AG09309 (cell line): ENCODE results near the gene USP4.

Experiments used
- DNase-seq: peaks from one replicate; pipeline ENCODE4 v3.0.0-alpha.2; 2010; ENCODE audit warnings: low read depth
- H3K4me3 ChIP-seq: 2 replicates; pipeline ENCODE4 v1.5.1; 2011; ENCODE audit warnings: mild to moderate bottlenecking, low read depth, low read length, moderate library complexity; ENCODE audit not compliant: control insufficient read depth
- CTCF ChIP-seq: IDR thresholded peaks from 2 replicates; pipeline ENCODE4 v1.5.1; 2011; ENCODE audit warnings: mild to moderate bottlenecking, low read depth, low read length, inconsistent platforms; ENCODE audit not compliant: insufficient read depth, control insufficient read depth; ENCODE audit errors: missing control alignments

Gene USP4

DNA sequence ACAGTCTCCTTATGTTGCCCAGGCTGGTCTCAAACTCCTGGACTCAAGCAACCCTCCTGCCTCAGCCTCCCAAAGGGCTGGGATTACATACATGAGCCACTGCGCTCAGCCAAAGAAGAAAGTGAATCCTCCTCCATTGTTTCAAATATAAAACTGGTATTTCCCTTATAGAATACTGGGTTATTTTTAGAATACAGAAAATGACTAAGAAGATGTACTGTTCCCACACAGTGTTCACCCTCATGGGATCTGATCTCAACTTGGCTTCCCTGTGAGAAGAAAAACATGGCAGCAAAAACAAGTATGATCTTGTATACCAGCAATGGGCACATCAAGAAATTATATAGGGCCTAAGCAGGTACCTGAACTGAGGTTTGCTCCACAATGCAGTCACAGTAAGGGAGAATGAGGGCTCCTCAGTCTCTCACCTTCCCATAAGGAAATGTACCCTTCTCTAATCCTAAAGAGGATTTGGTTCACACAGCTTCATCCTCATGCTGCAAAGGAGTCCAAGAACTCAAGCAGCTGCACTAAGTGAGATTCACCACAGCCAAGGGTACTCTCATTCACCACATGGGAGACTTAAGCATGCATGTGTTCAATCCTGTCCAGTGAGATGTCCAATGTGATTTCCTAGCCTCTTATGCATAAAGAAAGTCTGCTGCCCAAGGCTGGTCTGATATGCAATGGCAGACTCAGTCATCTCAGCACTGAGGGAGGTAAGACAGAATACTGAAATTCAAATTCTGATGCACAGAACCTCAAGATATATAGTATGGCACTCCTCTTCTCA lies 25.8 kb downstream of the USP4 start:
- no peak for TF ChIP-seq CTCF
- H3K4me3 ChIP-seq, result no peak overlapping the region
- no peak for DNase-seq

DNA sequence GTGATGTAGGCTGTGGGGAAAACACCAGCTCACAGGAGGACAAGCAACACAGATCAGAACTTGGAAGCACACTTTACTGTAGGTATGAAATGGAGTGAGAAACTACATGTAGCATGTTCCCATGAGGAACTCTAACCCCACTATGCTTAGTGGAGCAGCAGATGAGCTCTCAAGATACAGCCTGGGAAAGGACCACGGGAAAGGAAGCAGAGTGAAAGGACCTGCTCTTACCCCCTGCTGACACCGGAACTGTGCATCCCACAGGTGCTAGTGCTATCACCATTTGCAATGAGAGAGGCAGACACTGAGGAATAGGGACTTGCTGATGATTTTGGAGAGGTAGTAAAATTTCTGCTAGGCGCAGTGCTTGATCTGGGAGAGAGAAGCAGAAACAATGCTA lies 28.6 kb downstream of the USP4 start:
- no peak for DNase-seq
- H3K4me3 ChIP-seq, result no peak overlapping the region
- no peak for TF ChIP-seq CTCF

DNA sequence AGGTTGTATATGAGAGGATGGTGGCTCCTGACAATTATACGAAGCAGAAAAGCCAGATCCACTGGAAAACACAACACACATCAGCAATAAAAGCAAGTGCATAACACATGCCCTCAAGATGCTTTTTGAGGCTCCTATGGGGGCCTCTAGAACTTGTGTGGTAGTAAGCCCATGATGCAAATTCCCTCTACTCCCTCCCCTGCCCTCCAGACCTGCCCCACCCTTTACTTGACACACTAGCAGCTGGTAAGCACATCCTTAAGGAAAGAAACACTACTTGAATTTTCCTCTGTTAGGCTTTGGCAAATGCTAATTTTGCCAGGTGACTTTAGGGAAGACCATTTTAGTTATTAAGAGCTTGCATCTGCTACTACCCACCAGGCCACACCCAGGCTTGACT lies 29.2 kb downstream of the USP4 start:
- TF ChIP-seq CTCF, result no peak
- DNase-seq, result no peak
- H3K4me3 ChIP-seq, result no peak overlapping the region

GRCh38 chr3:49305608-49306007 lies 34.2 kb downstream of the USP4 start:
- no peak for TF ChIP-seq CTCF
- no peak overlapping the region for H3K4me3 ChIP-seq
- no peak for DNase-seq

GRCh38 chr3:49302613-49303012 lies 37.2 kb downstream of the USP4 start:
- no peak for TF ChIP-seq CTCF
- DNase-seq, result no peak

GRCh38 chr3:49300595-49300994 lies 39.3 kb downstream of the USP4 start:
- H3K4me3 ChIP-seq, result no peak overlapping the region
- DNase-seq, result no peak
- no peak for TF ChIP-seq CTCF

More at GRCh38 chr3:49302613-49303012, 37.2 kb downstream of the USP4 start:
- H3K4me3 ChIP-seq, result no peak overlapping the region

DNA sequence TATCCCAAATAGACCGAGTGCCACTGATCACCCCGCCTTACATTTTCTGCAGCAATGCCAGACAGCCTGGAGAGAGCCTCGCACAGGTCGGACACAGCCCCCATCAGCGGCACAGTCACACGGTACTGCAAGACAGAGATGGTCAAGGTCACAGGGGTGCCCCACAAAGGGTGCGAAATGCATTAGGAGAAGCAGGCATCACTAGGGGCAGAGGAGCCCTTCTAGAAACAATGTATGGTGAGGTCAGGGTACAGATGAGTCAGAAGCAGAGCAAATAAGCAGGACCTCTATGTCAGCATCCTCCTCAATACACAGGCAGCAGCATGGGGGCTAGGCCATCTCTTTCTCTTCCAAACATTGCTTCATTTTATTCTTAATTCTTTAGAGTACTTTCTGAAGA lies 41.3 kb downstream of the USP4 start:
- DNase-seq, result no peak
- TF ChIP-seq CTCF, result no peak
- H3K4me3 ChIP-seq, result no peak overlapping the region
